GM04504 (cell line): ENCODE results near the gene LIM2.

Source experiments
- DNase-seq: peaks from one replicate; pipeline ENCODE4 v3.0.0-alpha.2; 2012; ENCODE audit warnings: low read depth

The LIM2 gene

GRCh38 chr19:51394050-51394836, 6.5 kb upstream of the LIM2 start:
- DNase-seq: peak; percentile 97

GRCh38 chr19:51392701-51393100, 4.9 kb upstream of the LIM2 start:
- DNase-seq: no peak

- DNase-seq: no peak
Measured at GRCh38 chr19:51391073-51391611, 3.4 kb upstream of the LIM2 start.

GRCh38 chr19:51389143-51389542, 1.4 kb upstream of the LIM2 start:
- no peak for DNase-seq

- DNase-seq: no peak
Measured at GRCh38 chr19:51386882-51387520, 773 bp downstream of the LIM2 start.

- no peak for DNase-seq
Measured at GRCh38 chr19:51382004-51382403, 5.8 kb downstream of the LIM2 start.

GRCh38 chr19:51380379-51380778, 7.4 kb downstream of the LIM2 start:
- DNase-seq: no peak

- no peak for DNase-seq
Measured at GRCh38 chr19:51377422-51377821, 10.4 kb downstream of the LIM2 start.

- no peak for DNase-seq
Measured at GRCh38 chr19:51375504-51376221, 12.1 kb downstream of the LIM2 start.

GRCh38 chr19:51372649-51373504, 14.9 kb downstream of the LIM2 start, which contains the start of gene NKG7:
Gene NKG7, minus strand, starts transcription at chr19:51372654. Its CDS starts 119 bp downstream, at chr19:51372535.
- no peak for DNase-seq

GRCh38 chr19:51372021-51372648, 15.6 kb downstream of the LIM2 start:
- no peak for DNase-seq

- no peak for DNase-seq
Measured at GRCh38 chr19:51371186-51371690, 16.5 kb downstream of the LIM2 start.

- DNase-seq: no peak
Measured at GRCh38 chr19:51370230-51370629, 17.5 kb downstream of the LIM2 start.

GRCh38 chr19:51368366-51369282, 19.1 kb downstream of the LIM2 start, which contains the start of gene CLDND2:
Gene CLDND2, minus strand, starts transcription at chr19:51369003. Its CDS starts 426 bp downstream, at chr19:51368577.
- DNase-seq: no peak

- DNase-seq: peak; percentile 97
Measured at GRCh38 chr19:51367565-51368365, 20.0 kb downstream of the LIM2 start.

GRCh38 chr19:51367255-51367564, 20.6 kb downstream of the LIM2 start:
- DNase-seq: no peak

GRCh38 chr19:51366389-51367254, 21.2 kb downstream of the LIM2 start:
- peak; percentile 97 for DNase-seq

GRCh38 chr19:51365965-51366388, 21.8 kb downstream of the LIM2 start, which contains the start of gene ETFB:
Gene ETFB, minus strand, starts transcription at chr19:51366388. Its CDS starts 62 bp downstream, at chr19:51366326.
- DNase-seq: no peak
